ENCODE results near the gene RFX1. TPM values are rescaled to one million over a fixed set of nuclear protein-coding genes. Genes with fewer than 3 reads are reported as not detected.

Gene RFX1
- total and polyA plus RNA-seq, 9 of the 15 experiments (the other 6 are each of a cell fraction or from before 2014, with no cell fraction given) = 0.14 to 19.3 (median 1.2) TPM

- no peak for TF ChIP-seq ZNF436 (CRISPR knock-in tag; IDR thresholded peaks at IDR 0.05)
- no peak for TF ChIP-seq NR4A1 (CRISPR knock-in tag; IDR thresholded peaks at IDR 0.05)
- no peak for TF ChIP-seq NR4A1 (tag; IDR thresholded peaks at IDR 0.05)
- no peak for TF ChIP-seq ZNF668 (CRISPR knock-in tag; IDR thresholded peaks at IDR 0.05)
- TF ChIP-seq HNRNPLL (IDR thresholded peaks at IDR 0.05; ENCODE audit: low read depth, low read length, poor library complexity, severe bottlenecking) = no peak
- no peak for TF ChIP-seq GABPB1 (CRISPR knock-in tag; IDR thresholded peaks at IDR 0.05)
- TF ChIP-seq DDX20 (tag; IDR thresholded peaks at IDR 0.05; ENCODE audit: low read depth) = no peak
- no peak for TF ChIP-seq RHOXF2B (CRISPR knock-in tag; conservative IDR thresholded peaks at IDR 0.05)
Measured at GRCh38 chr19:13982773-13983172, 23.3 kb downstream of the RFX1 start (continued).

- Histone ChIP-seq H3K27ac (ENCODE audit: extremely low read depth, low read depth, low read length) (no peak overlapping the region), H3K36me3 (ENCODE audit: control insufficient read depth, insufficient read depth, low read length) (peaks cover 32% of the 10 kb centered on the region; the same call in 1 of the 3 replicates), H3K4me2 (ENCODE audit: insufficient read depth, low read length) (no peak overlapping the region), H3K9me3 (replicated peaks; ENCODE audit: control insufficient read depth, insufficient read depth, low read depth, low read length) (no peaks in the 10 kb centered on the region), H3K9ac (ENCODE audit: insufficient read depth in 1 of 2, low read depth in 2 of 2, low read length in 2 of 2) (peak overlapping the region in 1 of 2 experiments; percentile 68; a peak in 2 of 4 replicates), H2AFZ (ENCODE audit: low read depth, low read length) (no peak overlapping the region), H3K27me3 (ENCODE audit: control insufficient read depth in 2 of 2, insufficient read depth in 2 of 2, low read length in 2 of 2) (no peaks in the 10 kb centered on the region), H3K4me3 (no peak overlapping the region), H3K4me1 (replicated peaks in 1 of 2; ENCODE audit: control insufficient read depth in 2 of 2, insufficient read depth in 2 of 2, low read length in 2 of 2) (peaks cover 0 to 74% of the 10 kb centered on the region in 2 experiments; a peak in 2 of 5 replicates), H3K9me1 (ENCODE audit: control insufficient read depth, insufficient read depth, low read length) (peaks cover 3% of the 10 kb centered on the region), H4K20me1 (replicated peaks; ENCODE audit: control insufficient read depth, insufficient read depth, low read length) (no peaks in the 10 kb centered on the region), H3K79me2 (ENCODE audit: control insufficient read depth, insufficient read depth, low read length) (no peaks in the 10 kb centered on the region)
- ATAC-seq (no peak), DNase-seq (ENCODE audit: extremely low read depth in 1 of 4, low spot score in 3 of 4) (no peak), FAIRE-seq (no peak)
- POLR2A ChIA-PET = no interaction called here
- in situ Hi-C loops (cut with MboI) = no loop called here
- WGBS (ENCODE audit: insufficient coverage, low coverage, missing lambda C conversion rate) = 97% methylated on average over 13 of the region's 17 CpGs
- BruUV-seq (replicated peaks) = no TSS peak
- intact Hi-C loops (cut with micrococcal nuclease) = no loop called here
- CTCF ChIA-PET (ENCODE audit: low intra/inter-chr PET ratio) = no interaction called here
- TF ChIP-seq ZNF174 (CRISPR knock-in tag; IDR thresholded peaks at IDR 0.05) = no peak
- no peak for TF ChIP-seq FOXJ3 (CRISPR knock-in tag; IDR thresholded peaks at IDR 0.05)
- TF ChIP-seq KAT7 (CRISPR knock-in tag; IDR thresholded peaks at IDR 0.05; ENCODE audit: borderline replicate concordance) = no peak
- TF ChIP-seq VEZF1 (CRISPR knock-in tag; IDR thresholded peaks at IDR 0.05) = no peak
- TF ChIP-seq SAP30 (IDR thresholded peaks at IDR 0.05; ENCODE audit: borderline replicate concordance, insufficient read depth, low read depth, low read length, poor library complexity, severe bottlenecking) = no peak
- no peak for TF ChIP-seq RBM39 (optimal IDR thresholded peaks at IDR 0.05; ENCODE audit: low read depth, low read length)
- no peak for TF ChIP-seq NFRKB (IDR thresholded peaks at IDR 0.05; ENCODE audit: low read depth)
- TF ChIP-seq ZKSCAN8 (CRISPR knock-in tag; IDR thresholded peaks at IDR 0.05) = no peak
- no peak for TF ChIP-seq ZFP91 (CRISPR knock-in tag; IDR thresholded peaks at IDR 0.05)
- TF ChIP-seq ZNF274 (IDR thresholded peaks at IDR 0.05; ENCODE audit: borderline replicate concordance, low read depth, low read length) = no peak
- TF ChIP-seq FOXK2 (conservative IDR thresholded peaks at IDR 0.05 in 1 of 2, IDR thresholded peaks at IDR 0.05 in 1 of 2; ENCODE audit: low read depth in 2 of 2) = no peak
- TF ChIP-seq CREM (IDR thresholded peaks at IDR 0.05; ENCODE audit: low read depth) = no peak
- TF ChIP-seq BMI1 (IDR thresholded peaks at IDR 0.05; ENCODE audit: low read length) = no peak
- TF ChIP-seq ZNF134 (CRISPR knock-in tag; conservative IDR thresholded peaks at IDR 0.05) = no peak
Measured at GRCh38 chr19:13981988-13982501, 24.1 kb downstream of the RFX1 start.
